ENCODE results near the gene PHLPP1.

GRCh38 chr18:62792016-62792415, 76.7 kb downstream of the PHLPP1 start:
- TF ChIP-seq CTCF (IDR thresholded peaks at IDR 0.05) = no peak
- no peak for TF ChIP-seq ZFX (IDR thresholded peaks at IDR 0.05; ENCODE audit: borderline replicate concordance)

Measured in 22Rv1 (cell line).